Astrocyte (in vitro differentiated cells and primary cell): ENCODE data around the gene TROAP.

Experiments
- CTCF ChIP-seq: IDR thresholded peaks from 2 replicates; pipeline ENCODE4 v1.5.1; 2011; ENCODE audit warnings: low read depth, mild to moderate bottlenecking, inconsistent platforms, low read length, moderate library complexity; ENCODE audit not compliant: insufficient read depth
- EZH2 ChIP-seq: IDR thresholded peaks from 2 replicates; pipeline ENCODE4 v1.6.1; 2012; ENCODE audit warnings: mild to moderate bottlenecking, low read length, inconsistent platforms; ENCODE audit not compliant: insufficient read depth

DNA sequence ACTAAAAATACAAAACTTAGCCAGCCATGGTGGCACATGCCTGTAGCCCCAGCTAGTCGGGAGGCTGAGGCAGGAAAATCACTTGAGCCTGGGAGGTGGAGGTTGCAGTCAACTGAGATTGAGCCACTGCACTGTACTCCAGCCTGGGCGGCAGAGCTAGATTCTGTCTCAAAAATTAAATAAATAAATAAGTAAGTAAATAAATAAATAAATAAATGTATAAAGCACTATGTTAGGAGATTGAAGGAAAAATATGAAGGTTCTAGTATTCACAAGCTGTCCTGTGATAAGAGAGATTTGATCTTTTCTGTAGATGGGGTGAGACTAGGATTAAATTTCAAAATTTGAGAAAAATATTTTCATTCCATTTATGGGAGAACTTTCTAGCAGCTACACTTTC is 29.3 kb downstream of the TROAP start:
- TF ChIP-seq CTCF: no peak
- no peak for TF ChIP-seq EZH2
